Umbilical cord (tissue), 2 donors: ENCODE results near the gene C15orf61. TPM values are rescaled to one million over a fixed set of nuclear protein-coding genes. Genes with fewer than 3 reads are reported as not detected.

Experiments used
- DNase-seq: peaks from one replicate; pipeline ENCODE4 v3.0.0-alpha.2; 2015; ENCODE audit warnings: low spot score
- total RNA-seq: library from RNA; depleted of rRNA; stranded (reverse); fragments of >200 nt; gene quantifications from one replicate; pipeline ENCODE4 v1.2.3, GENCODE V29; 2014; ENCODE audit warnings: low replicate concordance; ENCODE audit not compliant: insufficient read depth

The C15orf61 gene
- total RNA-seq, 1 donor from 2014 or later, result 10.1 TPM

DNA sequence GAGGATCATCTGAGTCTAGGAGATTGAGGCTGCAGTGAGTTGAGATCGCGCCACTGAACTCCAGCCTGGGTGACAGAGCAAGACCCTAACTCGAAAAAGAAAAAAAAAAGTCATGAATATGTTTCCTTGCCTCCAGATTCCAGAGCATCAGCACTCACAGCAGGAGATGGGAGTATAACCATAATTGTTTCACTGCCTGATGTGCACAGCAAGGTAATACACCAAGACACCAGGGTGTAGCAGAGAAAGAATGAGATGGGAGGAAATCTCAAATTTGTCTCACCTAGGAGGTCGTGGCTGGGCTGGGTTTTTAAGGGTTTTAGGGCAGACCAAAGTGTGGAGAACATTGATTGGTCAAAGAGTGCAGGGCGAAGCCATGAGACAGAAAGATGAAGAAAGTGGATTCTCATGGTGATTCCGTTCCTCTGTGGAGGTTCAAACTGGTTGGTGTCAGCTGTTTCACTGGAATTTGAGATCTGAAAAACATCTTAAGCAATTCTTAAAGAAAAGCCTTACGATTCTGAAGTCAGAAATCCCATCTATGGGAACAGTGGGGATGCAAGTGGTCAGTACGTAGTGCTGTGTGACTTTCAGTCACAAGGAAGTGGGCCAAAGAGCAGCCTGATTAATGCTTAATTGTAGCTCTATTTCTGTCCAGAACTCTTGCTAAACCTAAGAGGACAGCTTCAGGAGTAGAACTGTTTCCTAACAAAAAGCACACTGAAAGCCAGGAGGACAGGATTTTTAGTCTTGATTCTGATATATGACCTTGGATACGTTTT is 7.8 kb upstream of the C15orf61 start:
- no peak for DNase-seq

DNA sequence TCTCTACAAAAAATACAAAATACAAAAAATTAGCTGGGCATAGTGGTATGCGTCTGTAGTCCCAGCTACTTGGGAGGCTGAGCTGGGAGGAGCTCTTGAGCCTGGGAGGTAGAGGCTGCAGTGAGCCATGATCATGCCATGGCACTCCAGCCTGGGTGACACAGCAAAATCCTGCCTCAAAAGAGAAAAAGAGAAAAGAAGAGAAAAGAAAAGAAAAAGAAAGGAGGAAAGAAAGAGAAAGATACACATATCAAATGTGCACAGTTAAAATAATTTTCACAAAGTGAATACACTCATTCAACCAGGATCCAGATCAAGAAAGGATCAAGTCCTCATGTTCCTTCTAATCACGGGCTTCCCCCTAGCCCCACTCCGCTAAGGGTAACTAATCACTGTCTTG is 5.8 kb upstream of the C15orf61 start:
- DNase-seq, result no peak

DNA sequence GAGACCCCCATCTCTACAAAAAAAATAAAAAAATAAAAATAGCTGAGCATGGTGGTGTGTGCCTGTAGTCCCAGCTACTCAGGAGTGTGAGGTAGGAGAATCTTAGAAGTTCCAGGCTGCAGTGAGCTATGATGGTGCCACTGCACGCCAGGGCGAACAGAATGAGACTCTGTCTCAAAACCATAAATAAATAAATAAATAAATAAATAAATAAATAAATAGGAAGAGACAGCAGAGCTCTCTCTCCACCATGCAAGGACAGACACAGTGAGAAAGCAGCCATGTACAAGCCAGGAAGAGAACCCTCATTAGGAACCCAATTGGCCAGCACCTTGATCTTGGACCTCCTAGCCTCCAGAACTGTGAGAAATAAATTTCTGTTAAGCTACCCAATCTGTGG is 5.4 kb upstream of the C15orf61 start:
- no peak for DNase-seq

DNA sequence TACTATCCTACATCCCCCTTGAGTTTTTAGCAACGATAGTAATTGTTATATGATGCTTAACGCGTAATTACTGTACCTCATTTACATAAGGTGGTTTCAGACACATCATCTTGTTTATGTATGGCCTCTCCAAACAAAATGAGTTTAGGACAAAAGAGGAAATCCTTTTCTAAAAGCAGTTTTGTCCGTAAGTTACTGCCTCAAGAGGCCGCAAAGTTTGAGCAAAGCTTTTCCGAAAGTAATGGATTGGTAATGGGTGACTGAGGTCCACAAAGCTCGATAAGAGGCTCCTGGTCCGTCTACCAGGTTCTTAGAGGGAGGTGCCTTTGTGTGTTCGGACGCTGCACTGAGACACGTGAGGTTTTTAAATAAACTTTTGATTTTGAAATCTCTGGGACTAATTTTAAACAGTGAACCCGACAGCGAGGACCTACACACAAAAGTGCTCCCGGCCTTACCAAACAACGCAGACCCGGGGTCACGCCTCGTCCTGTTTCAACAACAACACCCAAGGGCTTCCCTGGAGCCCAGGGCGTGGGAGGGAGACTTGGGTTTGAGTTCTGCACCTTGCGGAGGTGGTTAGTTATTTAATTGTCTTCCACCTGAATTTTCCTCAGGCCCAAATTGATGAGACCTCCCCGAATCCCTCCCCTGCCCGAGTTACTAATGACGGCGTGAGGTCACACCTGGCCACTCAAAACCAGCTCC is 456 bp upstream of the C15orf61 start:
- no peak for DNase-seq

DNA sequence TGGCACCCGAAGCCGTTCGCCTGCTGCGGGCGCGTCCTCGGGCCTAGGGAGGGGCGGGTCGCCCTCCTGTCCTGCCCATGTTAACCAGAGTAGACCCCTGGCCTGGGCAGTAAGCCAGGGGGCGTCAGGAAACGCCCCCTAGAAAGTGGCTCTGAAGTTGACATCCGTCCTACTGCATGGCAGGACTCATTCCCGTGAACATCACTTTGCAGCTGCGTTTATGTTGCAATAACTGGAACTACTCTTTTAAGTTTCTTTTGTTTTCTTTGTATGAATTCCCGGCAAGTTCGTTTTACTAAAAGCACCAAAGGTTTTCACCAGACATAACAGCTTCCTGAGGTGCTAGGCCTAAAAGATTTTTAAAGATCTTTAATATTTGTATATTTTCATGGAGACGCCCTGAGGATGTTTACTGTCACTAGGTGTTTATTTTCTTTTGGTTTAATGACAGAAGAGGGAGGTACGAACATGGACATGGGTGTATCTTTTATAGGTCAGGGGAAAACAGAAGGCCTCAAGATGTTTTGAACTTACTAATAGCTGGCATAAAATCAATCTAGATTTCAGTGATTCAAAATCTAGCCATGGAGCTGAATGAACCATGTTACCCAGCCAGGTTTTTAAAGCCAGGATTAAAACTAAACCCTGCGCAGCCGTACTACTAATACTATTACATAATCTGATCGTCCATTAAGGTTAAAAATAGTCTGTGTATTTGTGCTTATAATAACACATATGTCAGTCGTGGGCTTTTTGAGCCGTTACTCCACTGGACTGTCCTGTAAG is 1.0 kb downstream of the C15orf61 start:
- peak; percentile 76 for DNase-seq

DNA sequence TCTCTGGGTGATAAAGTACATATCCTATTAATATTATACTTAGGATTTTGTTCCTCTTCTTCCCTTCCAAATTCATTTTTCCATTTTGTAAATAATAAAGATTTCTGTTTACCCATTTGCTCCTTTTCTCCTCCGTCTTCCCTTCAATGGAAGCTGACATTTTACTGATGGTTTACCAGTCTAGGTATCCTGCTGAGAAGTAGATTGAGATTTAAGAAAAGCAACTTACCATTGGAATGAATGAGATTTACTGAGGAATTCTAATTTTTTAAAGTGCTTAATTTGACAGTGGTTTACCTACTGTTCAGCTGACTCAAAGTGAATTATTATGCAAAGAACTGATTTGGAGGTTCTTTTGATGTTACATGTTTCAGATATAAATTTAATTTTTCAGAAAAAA is 2.4 kb downstream of the C15orf61 start:
- DNase-seq, result no peak

DNA sequence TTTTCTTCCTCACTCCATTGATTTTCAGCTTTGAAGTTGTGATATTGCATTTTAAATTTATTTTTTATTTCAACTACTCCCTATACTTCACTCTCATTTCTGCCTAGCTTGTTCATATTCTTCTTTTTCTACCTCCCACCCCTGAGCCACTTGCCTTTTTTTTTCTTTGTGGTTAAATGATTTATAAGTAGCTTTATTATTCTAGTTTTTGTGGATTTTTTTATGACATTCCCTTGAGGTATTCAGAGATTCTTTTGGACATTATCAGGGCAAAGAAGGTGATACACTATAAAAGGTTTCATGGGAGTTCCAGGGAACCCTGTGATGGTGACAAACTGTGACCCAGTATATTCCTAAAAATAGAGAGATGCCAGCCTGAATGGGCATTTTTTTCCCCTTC is 3.3 kb downstream of the C15orf61 start:
- DNase-seq, result no peak

DNA sequence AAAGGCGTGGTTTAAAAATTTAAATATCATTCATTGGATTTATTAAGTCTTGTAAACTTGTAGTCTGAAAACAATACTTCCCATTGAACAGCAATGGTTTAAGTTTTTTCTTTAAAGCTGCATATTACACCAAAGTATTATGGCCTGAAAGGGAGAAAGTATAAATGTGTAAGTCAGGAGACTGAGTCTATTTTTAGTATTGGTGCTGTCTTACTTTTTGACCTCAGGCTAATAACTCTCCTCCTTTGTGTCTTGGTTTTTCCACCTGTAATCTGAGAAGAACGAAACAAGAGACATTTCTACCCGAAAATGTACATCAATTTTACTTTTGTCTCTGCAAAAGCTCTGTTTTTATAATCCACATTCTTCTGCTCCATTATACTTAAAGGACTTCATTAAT is 7.6 kb downstream of the C15orf61 start:
- DNase-seq, result no peak

DNA sequence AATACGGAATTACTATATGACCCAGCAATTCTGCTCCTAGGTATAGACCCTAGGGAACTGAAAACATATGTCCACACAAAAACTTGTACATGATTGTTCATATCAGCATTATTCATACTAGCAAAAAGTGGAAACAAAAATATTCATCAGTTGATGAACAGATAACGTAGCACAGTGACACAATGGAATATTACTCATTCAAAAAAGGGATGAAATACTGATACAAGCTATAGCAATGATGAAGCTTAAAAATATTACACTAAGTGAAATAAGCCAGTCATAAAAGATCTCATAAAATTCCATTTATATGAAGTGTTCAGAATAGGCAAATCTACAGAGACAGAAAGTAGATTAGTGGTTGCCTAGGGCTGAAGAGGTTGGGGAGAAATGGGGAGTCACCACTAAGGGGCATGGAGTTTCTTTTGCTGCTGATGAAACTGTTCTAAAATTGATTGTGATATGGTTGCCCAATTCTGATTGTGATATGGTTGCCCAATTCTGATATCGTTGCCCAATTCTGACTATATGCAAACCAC is 10.5 kb downstream of the C15orf61 start:
- DNase-seq, result no peak

DNA sequence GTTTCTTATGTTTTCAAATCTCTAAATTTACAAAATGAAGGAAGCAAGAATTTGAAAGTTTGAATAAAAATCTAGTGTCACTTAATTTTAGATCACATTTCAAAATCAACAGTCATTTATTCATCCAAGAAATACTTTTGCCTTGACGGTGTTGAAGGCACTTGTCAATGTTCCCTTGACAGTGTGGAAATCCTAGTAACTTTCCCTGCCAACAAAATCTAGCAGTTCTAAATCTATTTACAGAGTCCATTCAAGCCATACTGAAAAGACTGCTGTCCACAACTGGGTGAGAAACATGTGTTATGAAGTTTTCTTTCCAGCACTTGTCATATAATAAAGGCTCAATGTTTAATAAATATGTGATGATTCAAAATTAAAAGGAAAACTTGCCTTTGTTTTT is 12.9 kb downstream of the C15orf61 start:
- no peak for DNase-seq

DNA sequence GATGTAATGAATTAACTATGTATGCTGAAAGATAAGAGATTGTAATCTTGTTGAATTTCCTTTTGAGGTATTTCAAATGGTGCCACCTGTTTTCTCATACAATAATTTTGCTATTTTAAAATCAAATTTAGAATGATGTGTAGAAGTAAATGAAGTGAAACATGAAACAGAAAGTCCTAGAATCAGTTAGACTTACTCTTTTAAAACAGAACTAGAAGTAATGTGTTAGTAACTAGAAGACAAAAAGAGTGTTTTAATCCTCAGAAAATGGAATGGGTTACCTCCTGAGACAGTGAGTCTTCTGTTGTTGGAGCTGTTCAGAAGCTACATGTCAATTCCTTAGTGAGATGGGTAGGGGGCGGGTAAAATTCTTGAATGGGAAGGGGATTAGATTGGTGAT is 13.4 kb downstream of the C15orf61 start:
- DNase-seq, result no peak

DNA sequence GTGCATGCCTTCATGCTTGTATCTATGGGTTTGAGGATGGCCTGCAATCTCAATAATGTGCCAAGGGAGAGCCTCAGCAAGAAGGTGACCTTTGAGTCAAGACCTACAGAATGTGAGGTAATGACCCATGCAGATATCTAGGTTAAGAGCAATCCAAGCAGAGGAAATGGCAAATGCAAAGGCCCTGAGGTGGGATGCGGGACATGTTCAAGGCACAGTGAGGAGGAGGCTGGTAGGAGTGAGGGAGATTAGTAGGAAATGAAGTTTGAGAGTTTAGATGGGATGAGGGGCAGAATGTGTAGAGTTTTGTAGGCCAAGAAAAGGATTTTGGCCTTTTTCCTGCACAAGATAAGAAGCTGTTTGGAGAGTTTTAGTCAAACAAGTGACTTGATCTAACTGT is 16.8 kb downstream of the C15orf61 start:
- no peak for DNase-seq

DNA sequence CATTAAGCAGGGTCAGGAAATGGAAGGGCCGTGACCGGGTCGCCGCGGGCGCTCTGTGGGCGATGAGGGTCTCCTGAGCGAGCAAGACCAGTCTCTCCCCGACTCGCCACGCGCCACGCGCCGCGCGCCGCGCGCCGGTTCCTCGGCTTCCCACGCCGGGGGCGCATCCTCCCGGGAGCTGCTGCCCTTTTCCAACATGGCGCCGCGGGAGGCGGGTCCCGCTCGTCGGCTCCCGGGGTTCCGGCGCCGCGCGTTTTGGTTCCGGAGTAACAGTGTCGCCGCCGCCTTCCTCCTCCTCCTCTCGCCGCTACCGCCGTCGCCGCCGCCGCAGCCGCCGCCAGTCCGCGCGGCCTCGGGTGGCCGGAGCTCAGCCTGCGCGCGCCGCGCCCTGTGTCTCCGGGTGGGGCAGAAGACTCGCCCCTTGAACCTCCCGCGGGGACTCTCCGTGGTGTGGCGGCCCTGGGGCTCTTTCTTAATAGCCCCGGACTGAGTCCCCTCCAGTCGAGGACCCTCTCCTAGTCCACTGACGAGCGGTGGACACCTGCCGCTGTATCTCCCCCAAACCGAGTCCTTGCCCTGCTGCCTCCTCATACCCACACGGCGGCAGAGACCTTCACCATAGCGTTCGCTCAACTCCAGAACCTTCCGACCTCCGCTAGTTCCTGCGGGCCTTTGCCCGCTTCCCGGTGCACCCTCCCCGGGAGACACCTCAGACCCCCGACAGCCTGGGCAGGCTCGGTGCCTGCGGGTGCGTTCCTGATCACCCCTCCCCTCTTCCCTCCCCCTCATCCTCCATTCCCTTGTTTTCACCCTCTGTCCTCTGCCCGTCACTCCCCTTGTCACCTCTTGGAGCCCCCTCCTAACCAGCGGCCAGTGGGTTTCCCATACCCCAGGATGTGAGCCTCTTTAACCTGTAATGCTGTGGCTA is 21.8 kb downstream of the C15orf61 start, which contains the start of gene MAP2K5:
Gene MAP2K5 (plus strand): TSS at position 284 of the 928 bp plus-strand sequence. CDS start 633 bp downstream, at position 917.
- peak; percentile 86 for DNase-seq

DNA sequence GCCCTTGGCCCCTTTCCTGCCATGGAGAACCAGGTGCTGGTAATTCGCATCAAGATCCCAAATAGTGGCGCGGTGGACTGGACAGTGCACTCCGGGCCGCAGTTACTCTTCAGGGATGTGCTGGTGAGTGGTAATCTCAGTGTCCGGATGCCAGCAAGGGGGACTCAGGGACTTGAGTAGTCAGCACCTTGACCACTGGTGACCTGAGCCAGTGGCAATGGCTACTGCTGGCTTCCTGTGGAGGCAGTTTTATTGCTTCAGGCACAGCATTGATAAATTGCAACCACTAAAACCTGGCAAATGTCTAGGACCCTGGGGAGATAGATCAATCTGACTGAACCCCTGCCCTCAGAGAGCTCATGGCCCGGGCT is 22.4 kb downstream of the C15orf61 start:
- DNase-seq, result no peak

DNA sequence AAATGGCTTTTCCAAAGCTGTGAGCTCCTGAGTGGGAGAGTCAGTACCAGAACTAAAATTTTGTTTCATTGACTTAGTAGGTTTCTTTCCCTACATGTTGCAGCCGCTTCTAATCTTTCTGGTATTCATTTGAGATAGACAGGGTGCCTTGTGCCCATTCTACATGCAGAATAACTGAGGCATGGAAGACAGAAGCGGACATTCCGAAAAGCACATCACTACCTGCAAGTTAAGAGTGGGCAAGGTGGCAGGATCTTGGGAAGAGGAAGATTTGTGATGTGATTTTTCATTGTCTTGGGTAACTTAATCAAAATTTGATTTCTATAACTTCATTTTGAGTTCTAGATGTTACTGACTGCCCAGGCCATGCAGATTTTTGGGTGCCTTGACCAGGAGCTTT is 23.5 kb downstream of the C15orf61 start:
- no peak for DNase-seq

DNA sequence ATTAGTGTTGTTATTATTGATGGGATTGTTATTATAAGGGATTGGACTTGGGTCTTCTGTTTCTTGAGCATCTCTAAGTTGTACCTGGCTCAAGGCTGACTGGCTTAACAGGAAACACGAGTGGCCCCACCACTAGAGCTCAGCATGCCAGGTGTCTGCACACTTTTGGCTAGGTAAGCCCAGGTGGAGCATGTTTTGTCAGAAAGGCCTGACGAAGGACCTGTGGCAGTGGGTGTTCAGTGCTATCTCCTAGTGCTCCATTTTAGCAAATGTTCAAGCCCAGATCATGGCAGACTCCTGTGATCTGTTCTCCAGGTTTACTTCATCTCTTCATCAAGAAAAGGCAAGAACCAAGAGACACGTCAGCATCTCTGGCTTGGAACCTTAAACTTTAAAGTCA is 24.9 kb downstream of the C15orf61 start:
- no peak for DNase-seq

DNA sequence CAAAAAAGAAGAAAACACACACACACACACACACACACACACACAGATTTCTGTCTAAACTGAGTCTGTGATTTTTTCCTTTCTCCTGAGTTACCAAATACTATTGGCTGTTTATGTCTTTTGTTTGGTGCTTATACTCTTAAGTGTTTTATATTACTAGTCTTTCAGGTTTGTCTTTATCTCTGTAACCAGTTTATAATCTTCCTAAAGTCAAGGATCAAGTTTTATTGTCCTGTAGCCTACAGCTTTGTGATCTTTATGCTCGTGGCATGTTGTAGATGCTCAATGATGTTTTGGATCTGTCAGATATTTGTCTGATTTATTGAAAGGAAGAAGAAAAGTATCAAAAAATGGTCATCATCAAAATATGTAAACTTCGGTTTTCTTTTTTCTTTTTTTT is 26.1 kb downstream of the C15orf61 start:
- DNase-seq, result no peak

DNA sequence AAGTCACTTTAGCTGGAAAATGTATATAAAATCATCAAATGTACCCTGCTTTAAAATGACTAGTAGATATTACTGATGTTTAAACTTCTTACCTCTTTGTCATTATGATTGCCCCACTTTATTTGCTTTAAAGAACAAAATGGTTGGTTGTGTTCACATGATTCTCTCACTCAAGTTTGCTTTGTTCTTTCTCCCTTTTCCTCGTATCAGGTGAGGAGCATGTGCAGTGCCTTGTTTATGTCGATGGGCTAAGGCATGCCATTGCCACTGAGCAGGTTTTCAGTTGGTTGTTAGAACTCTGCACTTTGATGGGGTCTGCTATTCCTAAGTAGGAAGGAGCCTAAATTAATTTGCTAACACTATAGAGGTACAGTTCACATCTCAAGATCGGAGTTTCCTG is 26.9 kb downstream of the C15orf61 start:
- no peak for DNase-seq

DNA sequence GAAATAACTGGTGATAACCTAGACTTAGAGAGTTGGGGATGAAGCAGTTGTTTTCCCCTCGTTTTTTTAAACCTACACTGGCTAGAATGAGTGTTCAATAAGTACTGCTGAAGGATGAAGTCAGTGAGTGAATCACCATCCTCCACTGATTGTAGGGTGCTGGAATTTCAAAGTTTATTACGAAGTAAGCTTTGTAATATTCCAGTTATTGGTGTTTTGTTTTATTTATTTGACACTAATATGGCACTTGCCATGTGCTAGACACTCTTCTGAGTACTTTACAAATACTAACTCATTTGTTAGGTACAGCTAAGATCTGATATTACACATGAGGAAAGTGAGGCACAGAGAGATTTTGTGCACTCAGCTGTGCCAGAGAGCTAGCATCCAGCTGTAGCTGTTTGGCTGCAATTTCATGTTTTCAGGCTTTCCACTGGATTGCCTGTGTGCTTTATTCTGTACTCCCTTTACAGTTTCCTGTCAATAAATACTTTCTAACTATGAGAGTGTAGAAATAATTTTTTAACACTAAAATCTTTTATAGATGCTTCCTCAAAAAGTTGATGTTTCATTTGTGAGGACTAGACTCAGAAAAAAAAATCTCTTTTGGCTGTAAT is 27.4 kb downstream of the C15orf61 start:
- peak; percentile 70 for DNase-seq

DNA sequence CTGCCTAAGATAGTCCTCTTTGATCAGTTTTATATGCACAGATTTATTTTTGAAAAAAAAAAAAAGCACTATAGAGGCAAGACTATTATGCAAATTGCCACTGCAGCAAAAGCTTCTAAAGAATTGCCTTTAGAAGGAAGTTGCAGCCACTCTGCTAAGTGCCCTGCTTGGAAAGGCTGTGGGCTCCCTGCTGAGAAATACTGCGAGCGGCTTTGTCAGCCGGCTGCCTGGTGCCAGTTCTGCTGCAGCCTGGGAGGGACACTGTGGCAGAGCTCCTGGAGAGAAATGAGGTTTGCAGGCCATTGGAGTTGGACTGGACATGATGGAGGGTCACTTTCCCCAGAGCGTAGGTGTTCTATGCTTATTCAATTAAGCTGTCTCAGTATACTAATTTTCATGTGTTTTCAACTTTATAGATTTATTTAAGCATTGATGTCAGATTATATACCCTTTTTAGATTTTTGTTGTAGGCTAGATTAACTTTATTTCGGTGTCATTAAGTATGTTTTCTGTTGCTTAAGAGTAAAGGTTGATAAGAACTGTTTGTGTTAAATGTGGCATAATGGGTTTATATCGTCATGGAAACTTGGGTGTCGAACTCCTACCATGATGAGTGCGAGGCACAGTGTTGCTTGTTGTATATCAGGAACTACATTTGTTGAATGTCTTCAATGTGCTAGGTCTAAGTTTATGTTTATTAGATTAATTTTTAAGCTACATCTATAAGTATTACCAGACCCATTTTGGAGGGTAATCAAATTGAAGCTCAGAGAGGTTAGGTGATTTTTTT is 28.1 kb downstream of the C15orf61 start:
- peak; percentile 57 for DNase-seq
